ENCODE data around the gene ARID5A. TPM values are rescaled to one million over a fixed set of nuclear protein-coding genes. Genes with fewer than 3 reads are reported as not detected.

ARID5A gene
- total and polyA plus RNA-seq, 9 of the 15 experiments (the other 6 are each of a cell fraction or from before 2014, with no cell fraction given) = 0.14 to 12.5 (median 3.0) TPM

GRCh38 chr2:96509114-96509846 is 27.3 kb upstream of the ARID5A start (continued):
- TF ChIP-seq CEBPG (CRISPR knock-in tag; IDR thresholded peaks at IDR 0.05) (0 out of 2 replicates have a peak, but pooled peaks have one; percentile 5), CEBPG (tag; conservative IDR thresholded peaks at IDR 0.05 in 1 of 2, IDR thresholded peaks at IDR 0.05 in 1 of 2) (no peak), SMARCB1 (IDR thresholded peaks at IDR 0.05; ENCODE audit: insufficient read length, low read depth) (no peak), FOXA1 (IDR thresholded peaks at IDR 0.05; ENCODE audit: borderline replicate concordance) (no peak), ZNF445 (CRISPR knock-in tag; IDR thresholded peaks at IDR 0.05; ENCODE audit: low read depth) (no peak), XRCC5 (IDR thresholded peaks at IDR 0.05; ENCODE audit: low read depth, low read length) (peak; percentile 58; the same call in 1 of the 2 replicates), ZNF224 (CRISPR knock-in tag; IDR thresholded peaks at IDR 0.05) (no peak), ATF4 (CRISPR knock-in tag; IDR thresholded peaks at IDR 0.05) (no peak), KDM5B (IDR thresholded peaks at IDR 0.05; ENCODE audit: insufficient replicate concordance, low read depth, low read length) (no peak), MED1 (CRISPR knock-in tag; IDR thresholded peaks at IDR 0.05; ENCODE audit: borderline replicate concordance) (no peak), RB1 (IDR thresholded peaks at IDR 0.05; ENCODE audit: low read depth) (peak; percentile 85), PTRF (tag; IDR thresholded peaks at IDR 0.05) (no peak), ZNF175 (CRISPR knock-in tag; IDR thresholded peaks at IDR 0.05; ENCODE audit: low read depth) (no peak), POLR2B (IDR thresholded peaks at IDR 0.05; ENCODE audit: low read depth, partially characterized antibody) (no peak), STAT5A (IDR thresholded peaks at IDR 0.05; ENCODE audit: borderline replicate concordance, low read length) (no peak), MCM2 (IDR thresholded peaks at IDR 0.05; ENCODE audit: low read depth) (no peak), MCM3 (IDR thresholded peaks at IDR 0.05) (no peak), NCOA4 (IDR thresholded peaks at IDR 0.05; ENCODE audit: partially characterized antibody) (no peak), HMG20A (CRISPR knock-in tag; conservative IDR thresholded peaks at IDR 0.05) (no peak), HOMEZ (CRISPR knock-in tag; IDR thresholded peaks at IDR 0.05) (no peak), DEAF1 (CRISPR knock-in tag; IDR thresholded peaks at IDR 0.05) (peak; percentile 85), HNRNPK (IDR thresholded peaks at IDR 0.05; ENCODE audit: low read depth, low read length, poor library complexity, severe bottlenecking) (no peak), ZFP91 (CRISPR knock-in tag; IDR thresholded peaks at IDR 0.05) (0 out of 2 replicates have a peak, but pooled peaks have one; percentile 54), TCF7 (IDR thresholded peaks at IDR 0.05; ENCODE audit: borderline replicate concordance) (no peak)
